GM23338 (cell line): ENCODE results near the gene EIF4E3. TPM values are rescaled to one million over a fixed set of nuclear protein-coding genes. Genes with fewer than 3 reads are reported as not detected.

Source experiments
- ATAC-seq: fragments of 200-7000 bp; cut with Tn5 transposase; 3 replicates; pipeline ENCODE4 v1.9.1; 2020
- DNase-seq: peaks from one replicate; pipeline ENCODE4 v3.0.0-alpha.2; 2015; ENCODE audit warnings: low spot score
- H2AFZ ChIP-seq: fragments of 200-600 bp; sonication (generic); 2 replicates; pipeline ENCODE4 v1.8.0; 2016; ENCODE audit warnings: antibody characterized with exemption, mild to moderate bottlenecking, moderate library complexity
- H3F3A ChIP-seq: fragments of 200-600 bp; sonication (generic); replicated peaks from 2 replicates; pipeline ENCODE4 v1.8.0; 2017; ENCODE audit warnings: antibody characterized with exemption, mixed run types, low read depth
- H3K27ac ChIP-seq: fragments of 200-600 bp; sonication (generic); 2 replicates; pipeline ENCODE4 v1.6.1; 2016; ENCODE audit warnings: low read depth
- H3K27me3 ChIP-seq: fragments of 200-600 bp; sonication (generic); 2 replicates; pipeline ENCODE4 v1.8.0; 2016; ENCODE audit warnings: mild to moderate bottlenecking, mixed run types, moderate library complexity; ENCODE audit not compliant: insufficient read depth
- H3K36me3 ChIP-seq: fragments of 200-600 bp; sonication (generic); 2 replicates; pipeline ENCODE4 v1.8.0; 2016; ENCODE audit warnings: mild to moderate bottlenecking; ENCODE audit not compliant: insufficient read depth
- H3K4me1 ChIP-seq: fragments of 200-600 bp; sonication (generic); 2 replicates; pipeline ENCODE4 v1.8.0; 2016; ENCODE audit warnings: mild to moderate bottlenecking, moderate library complexity; ENCODE audit not compliant: insufficient read depth
- H3K4me2 ChIP-seq: fragments of 200-600 bp; sonication (generic); 2 replicates; pipeline ENCODE4 v1.7.1; 2017; ENCODE audit warnings: mixed run types
- H3K4me3 ChIP-seq: fragments of 200-600 bp; sonication (generic); 2 replicates; pipeline ENCODE4 v1.6.1; 2016; ENCODE audit warnings: mixed run types
- H3K79me2 ChIP-seq: fragments of 200-600 bp; sonication (generic); replicated peaks from 2 replicates; pipeline ENCODE4 v1.8.0; 2017; ENCODE audit warnings: mild to moderate bottlenecking; ENCODE audit not compliant: insufficient read depth
- H3K9me2 ChIP-seq: fragments of 200-600 bp; sonication (generic); 2 replicates; pipeline ENCODE4 v1.8.0; 2017; ENCODE audit not compliant: insufficient read depth
- H4K20me1 ChIP-seq: fragments of 200-600 bp; sonication (generic); replicated peaks from 2 replicates; pipeline ENCODE4 v1.8.0; 2017; ENCODE audit warnings: mild to moderate bottlenecking; ENCODE audit not compliant: insufficient read depth
- H3K27ac Mint-ChIP-seq: 2 replicates; pipeline ENCODE4 v1.8.0; 2020; ENCODE audit warnings: inconsistent platforms, mild to moderate bottlenecking, moderate library complexity, mixed read lengths
- H3K27me3 Mint-ChIP-seq: 3 replicates; pipeline ENCODE4 v1.8.0; 2022; ENCODE audit warnings: low read depth, mild to moderate bottlenecking, moderate library complexity, mixed read lengths, inconsistent platforms; ENCODE audit not compliant: insufficient read depth, poor library complexity
- H3K36me3 Mint-ChIP-seq: 3 replicates; pipeline ENCODE4 v1.8.0; 2021; ENCODE audit warnings: low read depth, mild to moderate bottlenecking, inconsistent platforms, moderate library complexity, mixed read lengths
- H3K4me1 Mint-ChIP-seq: 3 replicates; pipeline ENCODE4 v1.8.0; 2020; ENCODE audit warnings: mild to moderate bottlenecking, inconsistent platforms, mixed read lengths
- H3K4me3 Mint-ChIP-seq: 3 replicates; pipeline ENCODE4 v1.8.0; 2021; ENCODE audit warnings: moderate library complexity, mild to moderate bottlenecking, inconsistent platforms, mixed read lengths
- H3K9me3 Mint-ChIP-seq: 3 replicates; pipeline ENCODE4 v1.8.0; 2020; ENCODE audit warnings: moderate library complexity, mild to moderate bottlenecking, inconsistent platforms, mixed read lengths
- CREB1 ChIP-seq: fragments of 250-450 bp; sonication (Bioruptor Pico); IDR thresholded peaks from 2 replicates; pipeline ENCODE4 v1.5.0; 2020; ENCODE audit warnings: low read depth, mild to moderate bottlenecking, moderate library complexity
- EZH2 ChIP-seq: fragments of 200-600 bp; sonication (generic); IDR thresholded peaks from one replicate; pipeline ENCODE4 v1.8.0; 2017; ENCODE audit warnings: antibody characterized with exemption, mild to moderate bottlenecking, low read depth; ENCODE audit not compliant: unreplicated experiment
- EZH2phosphoT487 ChIP-seq: fragments of 200-600 bp; sonication (generic); IDR thresholded peaks from one replicate; pipeline ENCODE4 v1.8.1; 2018; ENCODE audit warnings: antibody characterized with exemption; ENCODE audit not compliant: unreplicated experiment
- JUNB ChIP-seq: IDR thresholded peaks from one replicate; pipeline ENCODE4 v1.6.1; 2016; ENCODE audit warnings: antibody characterized with exemption; ENCODE audit not compliant: unreplicated experiment
- NANOG ChIP-seq: IDR thresholded peaks from 2 replicates; pipeline ENCODE4 v1.6.1; 2016; ENCODE audit warnings: antibody characterized with exemption, borderline replicate concordance
- POLR2AphosphoS5 ChIP-seq: IDR thresholded peaks from 2 replicates; pipeline ENCODE4 v1.6.1; 2016; ENCODE audit warnings: antibody characterized with exemption, low read depth
- REST ChIP-seq: IDR thresholded peaks from one replicate; pipeline ENCODE4 v1.6.1; 2018; ENCODE audit warnings: antibody characterized with exemption; ENCODE audit not compliant: unreplicated experiment
- STAT1 ChIP-seq: IDR thresholded peaks from one replicate; pipeline ENCODE4 v1.6.1; 2016; ENCODE audit warnings: antibody characterized with exemption; ENCODE audit not compliant: unreplicated experiment
- ZNF114 ChIP-seq: fragments of 250-450 bp; sonication (Bioruptor Pico); IDR thresholded peaks from 2 replicates; pipeline ENCODE4 v1.5.0; 2020; ENCODE audit warnings: mild to moderate bottlenecking, moderate library complexity
- ZNF331 ChIP-seq: fragments of 250-450 bp; sonication (Bioruptor Pico); IDR thresholded peaks from 2 replicates; pipeline ENCODE4 v1.5.0; 2020; ENCODE audit warnings: low read depth, mild to moderate bottlenecking, moderate library complexity
- ZNF462 ChIP-seq: fragments of 250-450 bp; sonication (Bioruptor Pico); IDR thresholded peaks from 2 replicates; pipeline ENCODE4 v1.5.0; 2020; ENCODE audit warnings: mild to moderate bottlenecking, moderate library complexity
- polyA plus RNA-seq: library from polyadenylated mRNA; unstranded; fragments of >200 nt; fragmentation: Nextera tagmentation; extraction: Ambion mirVana; gene quantifications from 2 replicates; pipeline ENCODE4 v1.2.1, GENCODE V29; 2016
- total RNA-seq: library from RNA; depleted of rRNA; stranded (reverse); fragments of >200 nt; shearing (Covaris generic); gene quantifications from 2 replicates; pipeline ENCODE4 v1.2.3, GENCODE V29; 2014
- TF ChIP-seq, protein P1 (sequence below): IDR thresholded peaks from 2 replicates; pipeline ENCODE4 v1.6.1; 2016; ENCODE audit warnings: antibody characterized with exemption
- TF ChIP-seq, protein P2 (sequence below), 2 experiments: fragments of 200-600 bp in 1 of 2; sonication (generic) in 1 of 2; conservative IDR thresholded peaks; 2 replicates each; pipeline versions ENCODE4 v1.5.1 to v1.6.1; 2016 to 2017; ENCODE audit warnings: antibody characterized with exemption in 2 of 2, low read depth in 2 of 2, mild to moderate bottlenecking in 2 of 2, moderate library complexity in 1 of 2

Gene EIF4E3
- total and polyA plus RNA-seq, 2 experiments from 2014 or later: 6.0 to 9.7 TPM

DNA sequence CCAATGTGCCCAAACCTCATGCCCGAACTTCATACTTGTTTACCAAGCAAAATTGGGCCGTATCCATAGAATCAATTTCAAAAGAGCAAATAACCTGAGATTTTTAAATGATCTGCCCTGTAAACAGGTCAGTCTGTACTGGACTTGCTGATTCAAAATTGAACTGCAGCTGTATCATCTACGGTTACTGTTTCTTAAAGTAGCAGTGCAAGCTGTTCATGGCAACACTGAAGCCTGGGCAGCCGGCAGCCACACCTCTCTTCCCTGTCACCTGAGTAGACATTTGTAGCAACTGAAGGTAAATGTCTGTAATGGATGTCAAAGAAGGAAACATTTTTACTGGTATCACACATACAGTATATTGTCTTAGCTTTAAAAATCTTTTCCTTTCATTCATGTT lies 10.6 kb downstream of the EIF4E3 start:
- Histone ChIP-seq H2AFZ (no peak overlapping the region), H4K20me1 (no peaks in the 10 kb centered on the region; the same call in 1 of the 2 replicates), H3K27me3 (no peaks in the 10 kb centered on the region), H3K36me3 (no peaks in the 10 kb centered on the region), H3F3A (no peaks in the 10 kb centered on the region), H3K4me1 (no peaks in the 10 kb centered on the region), H3K27ac (no peak overlapping the region), H3K79me2 (peaks cover 9% of the 10 kb centered on the region; the same call in 1 of the 2 replicates), H3K9me2 (no peaks in the 10 kb centered on the region), H3K4me3 (no peak overlapping the region), H3K4me2 (no peak overlapping the region)
- Mint-ChIP-seq H3K9me3 (no peaks in the 10 kb centered on the region), H3K4me3 (no peak overlapping the region), H3K36me3 (no peaks in the 10 kb centered on the region), H3K27ac (no peak overlapping the region), H3K27me3 (peaks cover 5% of the 10 kb centered on the region), H3K4me1 (no peaks in the 10 kb centered on the region; the same call in 1 of the 3 replicates)
- DNase-seq (no peak), ATAC-seq (no peak)
- TF ChIP-seq ZNF114 (no peak), STAT1 (no peak), EZH2phosphoT487 (no peak), JUNB (no peak), ZNF462 (CRISPR knock-in tag) (no peak), NANOG (no peak), REST (no peak), ZNF331 (no peak), EZH2 (no peak), CREB1 (no peak), POLR2AphosphoS5 (no peak)
- TF ChIP-seq, protein P1, sequence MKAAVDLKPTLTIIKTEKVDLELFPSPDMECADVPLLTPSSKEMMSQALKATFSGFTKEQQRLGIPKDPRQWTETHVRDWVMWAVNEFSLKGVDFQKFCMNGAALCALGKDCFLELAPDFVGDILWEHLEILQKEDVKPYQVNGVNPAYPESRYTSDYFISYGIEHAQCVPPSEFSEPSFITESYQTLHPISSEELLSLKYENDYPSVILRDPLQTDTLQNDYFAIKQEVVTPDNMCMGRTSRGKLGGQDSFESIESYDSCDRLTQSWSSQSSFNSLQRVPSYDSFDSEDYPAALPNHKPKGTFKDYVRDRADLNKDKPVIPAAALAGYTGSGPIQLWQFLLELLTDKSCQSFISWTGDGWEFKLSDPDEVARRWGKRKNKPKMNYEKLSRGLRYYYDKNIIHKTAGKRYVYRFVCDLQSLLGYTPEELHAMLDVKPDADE: no peak
- TF ChIP-seq, protein P2, sequence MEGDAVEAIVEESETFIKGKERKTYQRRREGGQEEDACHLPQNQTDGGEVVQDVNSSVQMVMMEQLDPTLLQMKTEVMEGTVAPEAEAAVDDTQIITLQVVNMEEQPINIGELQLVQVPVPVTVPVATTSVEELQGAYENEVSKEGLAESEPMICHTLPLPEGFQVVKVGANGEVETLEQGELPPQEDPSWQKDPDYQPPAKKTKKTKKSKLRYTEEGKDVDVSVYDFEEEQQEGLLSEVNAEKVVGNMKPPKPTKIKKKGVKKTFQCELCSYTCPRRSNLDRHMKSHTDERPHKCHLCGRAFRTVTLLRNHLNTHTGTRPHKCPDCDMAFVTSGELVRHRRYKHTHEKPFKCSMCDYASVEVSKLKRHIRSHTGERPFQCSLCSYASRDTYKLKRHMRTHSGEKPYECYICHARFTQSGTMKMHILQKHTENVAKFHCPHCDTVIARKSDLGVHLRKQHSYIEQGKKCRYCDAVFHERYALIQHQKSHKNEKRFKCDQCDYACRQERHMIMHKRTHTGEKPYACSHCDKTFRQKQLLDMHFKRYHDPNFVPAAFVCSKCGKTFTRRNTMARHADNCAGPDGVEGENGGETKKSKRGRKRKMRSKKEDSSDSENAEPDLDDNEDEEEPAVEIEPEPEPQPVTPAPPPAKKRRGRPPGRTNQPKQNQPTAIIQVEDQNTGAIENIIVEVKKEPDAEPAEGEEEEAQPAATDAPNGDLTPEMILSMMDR (conservative IDR thresholded peaks at IDR 0.05; ENCODE audit: low read depth in 2 of 2): no peak
